Astrocyte (in vitro differentiated cells and primary cell): ENCODE results near the gene PLCL2.

Experiments
- EZH2 ChIP-seq: IDR thresholded peaks from 2 replicates; pipeline ENCODE4 v1.6.1; 2012; ENCODE audit warnings: mild to moderate bottlenecking, low read length, inconsistent platforms; ENCODE audit not compliant: insufficient read depth
- TF ChIP-seq, protein P1 (sequence below): IDR thresholded peaks from 2 replicates; pipeline ENCODE4 v1.5.1; 2011; ENCODE audit warnings: low read depth, mild to moderate bottlenecking, inconsistent platforms, low read length, moderate library complexity; ENCODE audit not compliant: insufficient read depth

DNA sequence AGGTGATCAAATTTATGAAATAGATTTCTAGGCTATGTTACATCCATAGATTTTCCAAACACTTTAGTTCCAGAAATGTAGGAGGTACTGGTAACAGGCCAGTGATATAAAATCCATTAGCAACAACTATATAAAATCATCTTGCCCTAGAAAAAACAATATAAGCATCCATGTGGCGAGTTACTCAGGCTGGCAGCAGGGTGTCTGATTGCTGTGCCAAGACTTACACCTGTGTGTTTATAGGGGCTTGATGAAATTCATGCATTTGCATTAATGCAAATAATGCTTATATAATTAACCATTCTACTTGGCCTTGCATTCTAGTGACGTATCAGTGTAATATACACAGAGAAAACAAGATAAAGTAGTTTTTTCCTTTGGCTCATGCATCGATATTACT, 153.4 kb downstream of the PLCL2 start:
- TF ChIP-seq, protein P1, sequence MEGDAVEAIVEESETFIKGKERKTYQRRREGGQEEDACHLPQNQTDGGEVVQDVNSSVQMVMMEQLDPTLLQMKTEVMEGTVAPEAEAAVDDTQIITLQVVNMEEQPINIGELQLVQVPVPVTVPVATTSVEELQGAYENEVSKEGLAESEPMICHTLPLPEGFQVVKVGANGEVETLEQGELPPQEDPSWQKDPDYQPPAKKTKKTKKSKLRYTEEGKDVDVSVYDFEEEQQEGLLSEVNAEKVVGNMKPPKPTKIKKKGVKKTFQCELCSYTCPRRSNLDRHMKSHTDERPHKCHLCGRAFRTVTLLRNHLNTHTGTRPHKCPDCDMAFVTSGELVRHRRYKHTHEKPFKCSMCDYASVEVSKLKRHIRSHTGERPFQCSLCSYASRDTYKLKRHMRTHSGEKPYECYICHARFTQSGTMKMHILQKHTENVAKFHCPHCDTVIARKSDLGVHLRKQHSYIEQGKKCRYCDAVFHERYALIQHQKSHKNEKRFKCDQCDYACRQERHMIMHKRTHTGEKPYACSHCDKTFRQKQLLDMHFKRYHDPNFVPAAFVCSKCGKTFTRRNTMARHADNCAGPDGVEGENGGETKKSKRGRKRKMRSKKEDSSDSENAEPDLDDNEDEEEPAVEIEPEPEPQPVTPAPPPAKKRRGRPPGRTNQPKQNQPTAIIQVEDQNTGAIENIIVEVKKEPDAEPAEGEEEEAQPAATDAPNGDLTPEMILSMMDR, result no peak
- TF ChIP-seq EZH2, result no peak
